Adrenal gland (tissue), 12 donors: ENCODE data around the gene PTPN14. TPM values are rescaled to one million over a fixed set of nuclear protein-coding genes. Genes with fewer than 3 reads are reported as not detected.

ENCODE experiments used
- DNase-seq, 7 donors: peaks; one replicate each; pipeline ENCODE4 v3.0.0-alpha.2; 2019 to 2020
- H3K27ac ChIP-seq, 5 donors: fragments of 200-600 bp; sonication (generic) in 4 of 5; 1 replicate in 3 of 5; 2 replicates in 2 of 5; pipeline versions ENCODE4 v1.5.1 to v1.8.0; 2016 to 2020; ENCODE audit warnings: mild to moderate bottlenecking in 1 of 5
- H3K27me3 ChIP-seq: fragments of 200-600 bp; 2 replicates; pipeline ENCODE4 v1.8.0; 2021
- H3K36me3 ChIP-seq, 2 donors: fragments of 200-600 bp; replicated peaks in 1 of 2; 1 replicate in 1 of 2; 2 replicates in 1 of 2; pipeline versions ENCODE4 v1.5.1 to v1.8.0; 2018 to 2022
- H3K4me1 ChIP-seq, 2 donors: fragments of 200-600 bp; replicated peaks in 1 of 2; 1 replicate in 1 of 2; 2 replicates in 1 of 2; pipeline versions ENCODE4 v1.5.1 to v1.8.0; 2018 to 2021
- H3K4me3 ChIP-seq, 4 donors: fragments of 200-600 bp; sonication (generic) in 3 of 4; one replicate each; pipeline ENCODE4 v1.5.1; 2016 to 2018
- H3K9me3 ChIP-seq, 3 donors: fragments of 200-600 bp; sonication (generic) in 1 of 3; replicated peaks in 1 of 3; 1 replicate in 2 of 3; 2 replicates in 1 of 3; pipeline versions ENCODE4 v1.5.1 to v1.8.0; 2016 to 2021
- POLR2A ChIP-seq, 2 donors: fragments of 450-650 bp; IDR thresholded peaks; one replicate each; pipeline ENCODE4 v1.6.1; 2017; ENCODE audit warnings: antibody characterized with exemption in 2 of 2, mild to moderate bottlenecking in 2 of 2, moderate library complexity in 1 of 2
- WGBS, 4 donors: extraction: QIAGEN DNeasy Blood & Tissue Kit in 2 of 4; methylation state at CpG; one replicate each; pipeline versions ENCODE4 v1.1.5 to v1.1.7; 2013 to 2017; 5-methylcytosine and 5-hydroxymethylcytosine counted together
- intact Hi-C, 2 donors: fragments of 100-400 bp; cut with DNase I; formaldehyde crosslinking; loops; one replicate each; pipeline versions ENCODE4 v1.14.1 to v1.15.0; 2022 to 2023
- polyA plus RNA-seq, 3 donors: library from polyadenylated mRNA; stranded (reverse); fragments of 200-250 nt in 2 of 3; fragments of 350-450 nt in 1 of 3; fragmentation: Illumina TruSeq in 1 of 3; extraction: RNeasy Lipid Tissue Mini Kit (QIAGEN cat#74804) in 1 of 3; gene quantifications; one replicate each; pipeline ENCODE4 v1.2.3, GENCODE V29; 2013 to 2014
- total RNA-seq, 9 donors: library from RNA; depleted of rRNA in 4 of 9; stranded (reverse); fragments of >200 nt in 4 of 9; fragments of 120-200 nt in 1 of 9; fragmentation: NEBNext Ultra II Directional in 1 of 9; extraction: Animal tissue kit (Norgen Biotek cat#: 25700) in 1 of 9; gene quantifications; one replicate each; pipeline versions ENCODE4 v1.1.0 to v1.2.4, GENCODE V29; 2013 to 2023
- TF ChIP-seq, protein P1 (sequence below), 6 experiments: fragments of 450-650 bp in 4 of 6; fragments of 200-600 bp in 2 of 6; sonication (generic) in 1 of 6; IDR thresholded peaks; 1 replicate in 5 of 6; 2 replicates in 1 of 6; pipeline versions ENCODE4 v1.5.1 to v1.8.0; 2016 to 2021; ENCODE audit warnings: antibody characterized with exemption in 6 of 6, mild to moderate bottlenecking in 2 of 6, moderate library complexity in 1 of 6
- donor health status: healthy with polysubstance abuse.
- donor health status: Bipolar disorder and iron deficiency.
- donor health status: DM: yes; HTN: yes; CAD: no.
- donor health status: DM: no; HTN: no; CAD: no.
- donor health status: DM: no; HTN: no; CAD: no.
- donor health status: DM: yes; HTN: yes; CAD: no.

PTPN14 gene
- total and polyA plus RNA-seq, 12 donors: 7.9 to 96.2 (median 32.0) TPM

DNA sequence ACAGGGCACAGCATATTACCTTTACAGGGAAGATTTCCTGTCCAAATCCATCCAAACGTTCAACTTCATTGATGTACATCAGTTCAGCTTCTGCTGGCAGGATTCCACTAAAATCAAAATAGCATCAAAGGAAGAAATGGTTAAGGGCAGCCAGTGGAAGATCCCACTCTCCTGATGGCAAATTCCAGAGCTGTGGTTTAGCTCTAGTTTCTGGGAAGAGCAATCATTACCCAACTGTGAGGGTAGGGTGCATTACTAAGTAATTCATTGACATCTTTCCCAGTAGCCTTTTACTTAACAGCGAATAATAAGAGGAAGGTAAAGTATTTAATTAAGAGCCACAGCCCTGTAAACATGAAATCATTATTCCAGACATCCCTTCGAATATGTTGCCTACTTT, 149.7 kb downstream of the PTPN14 start:
- H3K27me3 ChIP-seq: no peaks in the 10 kb centered on the region
- no peak for DNase-seq
- H3K9me3 ChIP-seq: no peaks in the 10 kb centered on the region
- TF ChIP-seq, protein P1, sequence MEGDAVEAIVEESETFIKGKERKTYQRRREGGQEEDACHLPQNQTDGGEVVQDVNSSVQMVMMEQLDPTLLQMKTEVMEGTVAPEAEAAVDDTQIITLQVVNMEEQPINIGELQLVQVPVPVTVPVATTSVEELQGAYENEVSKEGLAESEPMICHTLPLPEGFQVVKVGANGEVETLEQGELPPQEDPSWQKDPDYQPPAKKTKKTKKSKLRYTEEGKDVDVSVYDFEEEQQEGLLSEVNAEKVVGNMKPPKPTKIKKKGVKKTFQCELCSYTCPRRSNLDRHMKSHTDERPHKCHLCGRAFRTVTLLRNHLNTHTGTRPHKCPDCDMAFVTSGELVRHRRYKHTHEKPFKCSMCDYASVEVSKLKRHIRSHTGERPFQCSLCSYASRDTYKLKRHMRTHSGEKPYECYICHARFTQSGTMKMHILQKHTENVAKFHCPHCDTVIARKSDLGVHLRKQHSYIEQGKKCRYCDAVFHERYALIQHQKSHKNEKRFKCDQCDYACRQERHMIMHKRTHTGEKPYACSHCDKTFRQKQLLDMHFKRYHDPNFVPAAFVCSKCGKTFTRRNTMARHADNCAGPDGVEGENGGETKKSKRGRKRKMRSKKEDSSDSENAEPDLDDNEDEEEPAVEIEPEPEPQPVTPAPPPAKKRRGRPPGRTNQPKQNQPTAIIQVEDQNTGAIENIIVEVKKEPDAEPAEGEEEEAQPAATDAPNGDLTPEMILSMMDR (IDR thresholded peaks at IDR 0.05): no peak
- no peak for TF ChIP-seq POLR2A (IDR thresholded peaks at IDR 0.05)
- no peaks in the 10 kb centered on the region for H3K4me1 ChIP-seq
- no peak overlapping the region for H3K27ac ChIP-seq
- no peaks in the 10 kb centered on the region for H3K36me3 ChIP-seq
- intact Hi-C loops: no loop called here
- H3K4me3 ChIP-seq: no peak overlapping the region
- WGBS, 4 donors: 75 to 81% (median 78%) methylated on average over 3 of the region's 3 CpGs

DNA sequence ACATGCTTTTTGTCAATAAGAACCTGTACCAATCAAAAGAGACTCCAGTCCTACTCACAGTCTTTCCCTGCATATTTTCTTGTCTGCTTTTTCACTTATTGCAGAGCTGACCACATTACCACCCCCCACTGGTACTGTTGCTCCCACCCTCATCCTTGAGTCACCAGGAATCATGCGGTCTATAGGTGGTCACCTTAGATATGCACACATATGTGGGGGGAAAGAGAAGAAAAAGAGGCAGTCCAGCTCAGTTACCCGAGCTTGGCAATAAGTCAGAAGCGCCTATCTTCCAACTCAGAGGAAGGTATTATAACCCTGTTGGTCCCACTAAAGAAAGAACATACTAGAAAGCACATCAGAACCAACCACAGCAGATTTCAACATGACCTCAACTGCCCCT, 151.3 kb downstream of the PTPN14 start:
- Histone ChIP-seq H3K36me3 (no peaks in the 10 kb centered on the region), H3K27me3 (no peaks in the 10 kb centered on the region), H3K4me1 (no peaks in the 10 kb centered on the region), H3K27ac (no peak overlapping the region), H3K4me3 (no peak overlapping the region), H3K9me3 (no peaks in the 10 kb centered on the region)
- intact Hi-C loops: no loop called here
- DNase-seq: no peak
- no peak for TF ChIP-seq POLR2A (IDR thresholded peaks at IDR 0.05)
- TF ChIP-seq, protein P1 (IDR thresholded peaks at IDR 0.05): no peak
- WGBS, 4 donors: 95 to 97% (median 97%) methylated on average over 3 of the region's 3 CpGs

DNA sequence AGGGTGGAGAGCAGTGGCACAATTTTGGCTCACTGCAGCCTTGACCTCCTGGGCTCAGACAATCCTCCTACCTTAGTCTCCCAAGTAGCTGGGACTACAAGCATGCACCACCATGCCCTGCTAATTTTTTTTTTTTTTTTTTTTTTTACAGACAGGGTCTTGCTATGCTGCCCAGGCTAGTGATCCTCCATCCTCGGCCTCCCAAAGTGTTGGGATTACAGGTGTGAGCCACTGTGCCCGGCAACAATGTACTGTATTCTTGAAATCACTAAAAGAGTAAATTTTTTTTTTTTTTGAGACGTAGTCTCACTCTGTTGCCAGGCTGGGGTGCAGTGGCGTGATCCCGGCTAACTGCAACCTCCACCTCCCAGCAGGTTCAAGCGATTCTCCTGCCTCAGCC, 152.9 kb downstream of the PTPN14 start:
- intact Hi-C loops: no loop called here
- no peaks in the 10 kb centered on the region for H3K27me3 ChIP-seq
- no peak for TF ChIP-seq POLR2A (IDR thresholded peaks at IDR 0.05)
- TF ChIP-seq, protein P1 (IDR thresholded peaks at IDR 0.05): no peak
- H3K9me3 ChIP-seq: no peaks in the 10 kb centered on the region
- H3K4me3 ChIP-seq: no peak overlapping the region
- peaks cover 0 to under 1% of the 10 kb centered on the region in 2 donors for H3K36me3 ChIP-seq
- H3K27ac ChIP-seq: no peak overlapping the region
- DNase-seq: no peak
- 91 to 97% (median 95%) methylated on average over 6 of the region's 6 CpGs for WGBS, 4 donors
- no peaks in the 10 kb centered on the region for H3K4me1 ChIP-seq

DNA sequence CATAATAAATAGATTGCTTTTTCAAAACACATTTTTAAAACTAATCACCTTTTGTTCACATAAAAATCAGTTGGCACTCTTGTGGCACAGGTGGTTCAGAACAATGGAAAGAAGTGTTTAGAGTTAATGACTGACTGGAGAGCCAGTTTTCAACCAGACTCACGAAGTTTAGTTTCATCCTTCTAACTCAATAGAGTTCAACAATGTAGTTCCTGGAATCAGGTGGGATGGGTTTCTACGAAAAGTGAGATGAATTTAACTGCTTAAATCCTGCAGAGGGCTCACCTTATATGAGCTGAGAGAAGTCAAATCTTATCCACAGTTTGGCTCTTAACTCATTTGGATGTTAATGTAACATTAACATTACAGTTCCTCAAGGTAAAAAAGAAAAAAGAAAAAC, 153.9 kb downstream of the PTPN14 start:
- TF ChIP-seq, protein P1 (IDR thresholded peaks at IDR 0.05): no peak
- no peak for TF ChIP-seq POLR2A (IDR thresholded peaks at IDR 0.05)
- Histone ChIP-seq H3K9me3 (no peaks in the 10 kb centered on the region), H3K4me1 (no peaks in the 10 kb centered on the region), H3K36me3 (peaks cover 0 to 8% of the 10 kb centered on the region in 2 donors), H3K27ac (no peak overlapping the region), H3K27me3 (no peaks in the 10 kb centered on the region), H3K4me3 (no peak overlapping the region)
- 86 to 91% (median 91%) methylated on average over 2 of the region's 2 CpGs for WGBS, 4 donors
- DNase-seq: no peak
- intact Hi-C loops: no loop called here
